NCI-H1417 (cell line): Measurements from ENCODE around the gene SEC61A1.

Source experiments
- DNase-seq, 3 experiments: peaks; one replicate each; lab custom pipeline; 2025; lab: John Stamatoyannopoulos, UW

The SEC61A1 gene

DNA sequence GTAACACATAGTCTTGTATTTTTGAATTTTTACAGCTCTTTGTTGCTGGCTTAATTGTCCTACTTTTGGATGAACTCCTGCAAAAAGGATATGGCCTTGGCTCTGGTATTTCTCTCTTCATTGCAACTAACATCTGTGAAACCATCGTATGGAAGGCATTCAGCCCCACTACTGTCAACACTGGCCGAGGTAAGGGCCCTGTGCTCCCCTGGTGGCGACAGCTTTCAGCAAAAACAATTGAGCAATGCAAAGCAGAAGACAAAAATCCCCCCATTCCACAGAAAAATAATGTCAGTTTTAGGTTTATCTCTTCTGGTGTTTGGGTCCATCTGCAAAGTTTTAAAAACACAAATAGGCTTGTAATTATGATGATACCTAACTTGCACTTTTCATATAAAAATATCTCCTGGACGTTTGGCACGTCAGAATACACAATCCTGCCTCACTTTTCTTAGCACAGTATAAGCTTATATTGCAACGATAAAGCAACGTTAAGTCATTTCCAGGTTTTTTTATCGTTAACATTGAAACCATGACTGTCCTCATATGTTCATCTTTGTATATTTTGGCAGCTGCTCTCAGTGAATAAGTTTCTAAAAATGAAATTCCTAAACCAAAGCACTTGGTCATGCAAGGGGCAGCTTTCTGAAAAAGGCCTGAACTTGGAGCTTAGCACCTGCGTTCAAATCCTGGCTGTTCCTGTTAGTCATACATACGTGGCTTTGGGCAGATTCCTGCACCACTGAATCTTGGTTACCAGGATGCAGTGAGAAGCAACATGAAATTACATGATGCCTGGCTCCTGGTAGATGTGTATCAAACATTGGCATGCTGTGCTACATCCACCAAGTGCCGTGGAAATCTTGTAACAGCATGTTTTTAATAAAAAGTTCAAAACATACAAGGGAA, 8.5 kb downstream of the SEC61A1 start:
- DNase-seq, result no peak

DNA sequence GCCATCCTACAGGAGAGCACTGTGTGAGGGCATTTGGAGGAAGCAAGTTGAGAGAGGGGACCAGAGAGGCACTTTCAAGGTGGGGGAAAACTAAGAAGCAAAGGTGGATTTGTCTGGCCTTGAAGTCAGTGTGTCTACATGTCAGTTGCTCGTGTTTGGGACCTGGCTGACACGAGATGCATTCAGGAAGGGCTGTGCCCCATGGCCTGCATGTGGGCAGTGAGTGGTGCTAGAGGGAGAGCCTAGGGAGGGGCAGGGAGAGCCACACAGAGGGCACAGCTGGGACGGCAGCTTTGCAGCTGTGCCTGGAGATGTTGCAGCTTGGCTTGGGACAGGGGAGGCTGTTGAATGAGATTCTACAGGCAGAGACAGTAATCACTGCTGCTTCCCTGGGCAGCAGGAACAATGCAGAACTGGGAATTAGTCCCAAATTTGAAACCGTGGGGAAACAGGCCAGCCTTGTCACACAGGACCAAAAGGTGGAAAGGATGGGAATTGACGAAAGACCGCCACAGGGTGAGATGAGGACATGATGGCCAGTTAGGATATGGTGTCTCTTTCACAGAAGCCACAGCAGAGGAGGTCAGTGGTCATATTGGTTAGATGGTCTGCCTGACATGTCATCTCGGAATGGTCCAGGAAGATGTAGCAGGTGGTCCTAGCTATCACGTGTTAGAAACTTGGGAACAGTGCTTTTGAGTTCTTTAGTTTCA, 10.0 kb downstream of the SEC61A1 start:
- no peak for DNase-seq

DNA sequence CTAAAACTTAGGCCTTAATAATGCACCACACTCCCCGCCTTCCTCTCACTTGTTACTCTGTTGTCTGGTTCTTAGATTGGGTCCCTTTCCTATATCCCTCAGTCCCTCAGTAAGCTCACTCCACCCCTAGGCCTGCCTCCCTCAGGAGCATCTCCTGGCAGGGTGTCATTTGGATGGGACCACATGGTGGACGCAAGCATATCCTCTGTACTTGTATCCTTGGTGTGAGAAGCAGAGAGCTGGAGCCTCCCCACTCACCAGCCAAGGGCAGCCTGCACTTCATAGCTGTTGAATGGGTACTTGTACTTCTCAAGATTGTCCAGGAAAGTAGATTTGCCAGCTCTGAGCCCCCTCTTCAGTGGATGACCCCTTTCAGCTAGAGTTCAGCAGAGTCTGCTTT, 11.6 kb downstream of the SEC61A1 start:
- DNase-seq, result no peak

DNA sequence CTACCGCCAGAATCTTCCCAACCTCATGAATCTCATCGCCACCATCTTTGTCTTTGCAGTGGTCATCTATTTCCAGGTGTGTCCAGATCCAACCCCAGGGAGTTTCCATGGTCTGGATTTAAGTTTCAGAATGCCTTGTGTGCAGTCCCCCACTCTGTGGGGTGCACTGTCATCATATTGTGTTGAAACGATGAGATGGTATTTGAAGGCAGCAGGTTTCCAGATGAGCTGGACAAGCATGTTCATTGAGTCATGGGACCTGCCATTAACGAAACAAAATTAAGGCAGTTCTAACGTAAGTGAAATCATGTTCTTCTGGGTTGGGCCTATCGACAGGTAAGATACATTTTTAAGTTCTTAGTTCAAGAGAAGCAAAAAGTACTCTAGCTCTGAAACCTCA, 12.7 kb downstream of the SEC61A1 start:
- DNase-seq, result no peak

DNA sequence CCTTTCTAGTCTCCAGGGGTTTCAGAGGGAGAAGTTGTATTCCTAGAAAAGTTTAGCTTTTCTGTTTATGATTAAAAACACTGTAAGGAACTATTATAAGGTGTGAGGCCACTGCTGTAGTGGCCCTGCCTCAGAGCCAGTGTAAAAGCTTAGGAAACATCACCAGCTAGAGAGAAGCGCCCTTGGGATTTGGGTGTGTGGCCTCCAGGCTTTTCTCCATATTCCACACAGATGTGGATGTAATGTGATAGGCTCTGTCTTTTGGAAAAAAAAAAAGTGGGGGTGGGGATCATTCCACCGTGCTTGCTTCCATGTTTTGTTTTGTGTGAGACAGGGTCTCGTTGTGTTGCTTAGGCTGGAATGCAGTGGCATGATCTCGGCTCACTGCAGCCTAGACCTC, 13.9 kb downstream of the SEC61A1 start:
- DNase-seq, result no peak

DNA sequence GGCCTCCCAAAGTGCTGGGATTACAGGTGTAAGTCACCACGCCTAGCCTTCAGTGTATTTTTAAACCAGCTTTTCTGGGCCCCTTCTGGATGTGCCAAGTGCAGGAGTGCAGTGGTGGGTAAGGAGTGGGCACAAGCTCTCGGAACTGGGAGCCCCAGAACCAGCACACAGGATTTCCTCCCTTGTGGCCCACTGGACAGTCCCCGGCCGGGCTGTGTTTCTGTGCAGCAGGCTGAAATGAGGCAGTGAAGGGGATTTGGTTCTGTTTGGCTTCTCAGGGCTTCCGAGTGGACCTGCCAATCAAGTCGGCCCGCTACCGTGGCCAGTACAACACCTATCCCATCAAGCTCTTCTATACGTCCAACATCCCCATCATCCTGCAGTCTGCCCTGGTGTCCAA, 14.4 kb downstream of the SEC61A1 start:
- no peak for DNase-seq

DNA sequence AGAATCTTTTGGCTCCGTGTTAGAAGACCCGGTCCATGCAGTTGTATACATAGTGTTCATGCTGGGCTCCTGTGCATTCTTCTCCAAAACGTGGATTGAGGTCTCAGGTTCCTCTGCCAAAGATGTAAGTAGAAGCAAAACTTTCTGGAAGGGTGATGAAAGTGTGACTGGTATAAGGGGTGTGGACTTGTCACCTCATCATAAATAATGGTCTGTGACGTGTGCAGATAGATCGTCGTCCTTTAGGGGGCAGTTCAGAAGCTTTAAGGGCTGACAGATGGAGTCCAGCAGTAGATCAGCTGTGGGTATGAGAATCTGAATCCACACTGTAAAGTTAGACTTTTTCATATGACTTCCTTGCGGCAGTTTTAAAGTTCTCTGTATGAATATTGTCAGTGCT, 15.3 kb downstream of the SEC61A1 start:
- no peak for DNase-seq

DNA sequence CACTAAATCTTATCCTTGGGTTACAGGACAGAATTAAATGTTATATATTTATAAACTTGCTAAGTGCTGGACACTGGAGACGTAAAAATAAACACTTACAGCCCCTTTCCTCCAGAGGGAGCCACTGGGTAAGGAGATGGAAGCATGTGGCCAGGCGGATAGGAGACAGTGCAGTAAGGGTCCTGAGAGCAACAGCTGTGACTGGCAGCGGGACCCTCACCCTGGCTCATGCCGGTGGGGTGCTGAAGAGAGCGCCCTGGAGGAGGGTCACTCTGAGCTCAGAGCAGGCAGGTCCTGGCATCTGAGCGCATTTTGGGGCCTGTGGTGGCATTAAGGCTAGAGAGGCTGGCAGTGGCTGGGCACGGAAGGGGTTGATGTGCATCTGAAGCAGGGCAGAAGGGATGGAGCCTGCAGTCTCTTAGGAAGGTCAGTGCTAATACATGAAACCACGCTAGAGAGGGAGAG, 16.0 kb downstream of the SEC61A1 start:
- peak in 2 of 3 experiments; percentile 23 to 73 for DNase-seq

DNA sequence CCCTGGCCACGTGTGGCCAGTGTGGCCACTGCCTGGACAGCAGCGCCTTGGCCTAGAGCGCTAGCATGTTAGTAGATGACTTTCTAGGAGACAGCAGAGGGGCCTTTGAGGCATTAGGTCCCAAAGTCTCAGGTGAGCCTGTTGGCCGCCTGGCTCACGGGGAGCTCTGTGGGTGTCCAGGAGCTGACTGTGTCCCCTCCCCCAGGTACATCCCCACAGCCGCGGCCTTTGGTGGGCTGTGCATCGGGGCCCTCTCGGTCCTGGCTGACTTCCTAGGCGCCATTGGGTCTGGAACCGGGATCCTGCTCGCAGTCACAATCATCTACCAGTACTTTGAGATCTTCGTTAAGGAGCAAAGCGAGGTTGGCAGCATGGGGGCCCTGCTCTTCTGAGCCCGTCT, 17.0 kb downstream of the SEC61A1 start:
- no peak for DNase-seq

DNA sequence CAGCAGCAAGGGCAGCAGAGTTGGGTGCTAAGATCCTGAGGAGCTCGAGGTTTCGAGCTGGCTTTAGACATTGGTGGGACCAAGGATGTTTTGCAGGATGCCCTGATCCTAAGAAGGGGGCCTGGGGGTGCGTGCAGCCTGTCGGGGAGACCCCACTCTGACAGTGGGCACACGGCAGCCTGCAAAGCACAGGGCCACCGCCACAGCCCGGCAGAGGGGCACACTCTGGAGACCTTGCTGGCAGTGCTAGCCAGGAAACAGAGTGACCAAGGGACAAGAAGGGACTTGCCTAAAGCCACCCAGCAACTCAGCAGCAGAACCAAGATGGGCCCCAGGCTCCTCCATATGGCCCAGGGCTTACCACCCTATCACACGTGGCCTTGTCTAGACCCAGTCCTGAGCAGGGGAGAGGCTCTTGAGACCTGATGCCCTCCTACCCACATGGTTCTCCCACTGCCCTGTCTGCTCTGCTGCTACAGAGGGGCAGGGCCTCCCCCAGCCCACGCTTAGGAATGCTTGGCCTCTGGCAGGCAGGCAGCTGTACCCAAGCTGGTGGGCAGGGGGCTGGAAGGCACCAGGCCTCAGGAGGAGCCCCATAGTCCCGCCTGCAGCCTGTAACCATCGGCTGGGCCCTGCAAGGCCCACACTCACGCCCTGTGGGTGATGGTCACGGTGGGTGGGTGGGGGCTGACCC, 18.8 kb downstream of the SEC61A1 start:
- no peak for DNase-seq

DNA sequence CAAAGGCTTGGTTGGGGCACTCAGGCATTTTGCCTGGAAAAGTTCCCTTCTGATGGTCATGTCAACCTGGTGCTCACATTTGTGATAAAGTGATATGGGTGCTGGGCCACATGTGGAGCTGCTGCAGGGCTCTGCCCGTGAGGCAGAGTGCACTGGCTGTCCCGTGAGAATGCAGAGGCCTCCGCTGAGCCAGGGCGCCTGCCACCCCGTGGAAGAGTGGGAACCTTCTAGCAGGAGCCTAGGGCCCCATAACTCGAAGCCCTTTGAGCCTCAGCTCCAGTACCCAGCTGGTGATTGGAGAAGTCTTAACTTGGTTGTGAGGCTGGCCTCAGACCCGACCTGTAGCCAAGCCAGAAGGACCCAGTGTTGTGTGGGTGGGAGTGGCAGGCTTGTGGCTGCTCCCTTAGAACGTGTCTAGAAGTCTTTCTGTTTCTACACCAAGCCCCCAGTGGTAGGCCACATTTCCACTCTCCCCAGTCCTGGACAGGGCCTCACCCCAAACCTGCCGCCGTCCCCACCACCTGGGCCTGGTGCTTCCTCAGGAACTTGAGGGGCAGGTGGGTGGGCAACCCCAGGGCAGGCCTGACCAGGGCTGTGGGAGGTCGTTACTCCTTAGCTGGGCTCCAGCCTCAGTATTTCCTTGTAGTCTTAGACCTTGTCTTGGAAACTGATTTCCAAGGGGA, 19.7 kb downstream of the SEC61A1 start:
- DNase-seq, result no peak

DNA sequence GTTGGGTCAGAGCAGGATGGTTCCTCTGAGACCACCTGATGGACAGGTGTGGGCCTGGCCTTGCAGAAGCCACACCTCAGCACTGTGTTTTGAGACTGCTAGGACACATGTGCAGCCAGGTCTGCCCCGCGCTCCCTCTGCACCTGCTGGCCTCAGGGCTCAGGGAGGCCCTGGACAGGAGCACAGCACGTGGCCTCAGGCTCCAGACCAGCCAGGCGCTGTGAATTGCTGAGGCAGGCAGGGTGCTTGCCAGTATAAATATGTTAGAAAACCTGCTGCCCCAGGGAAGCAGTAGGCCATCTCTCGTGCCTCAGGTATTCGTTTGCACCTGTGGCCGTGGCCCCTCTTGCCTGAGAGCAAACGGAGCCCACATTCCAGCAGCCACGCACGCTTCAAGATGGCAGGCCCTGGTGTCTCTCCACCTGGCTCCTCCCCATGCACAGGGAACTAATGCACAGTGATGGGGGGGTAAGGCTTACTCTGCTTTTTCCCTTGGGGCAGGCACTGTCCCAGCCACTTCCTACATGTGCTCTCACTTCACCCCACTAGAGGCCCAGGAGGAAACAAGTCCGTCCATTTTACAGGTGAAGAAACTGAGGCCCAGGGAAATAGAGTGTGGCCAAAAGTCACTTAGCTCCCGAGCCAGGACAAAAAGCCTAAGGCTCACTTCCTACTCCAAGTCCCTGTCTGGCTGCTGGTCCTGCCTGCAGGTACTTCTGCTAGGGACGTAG, 20.4 kb downstream of the SEC61A1 start:
- DNase-seq, result no peak

DNA sequence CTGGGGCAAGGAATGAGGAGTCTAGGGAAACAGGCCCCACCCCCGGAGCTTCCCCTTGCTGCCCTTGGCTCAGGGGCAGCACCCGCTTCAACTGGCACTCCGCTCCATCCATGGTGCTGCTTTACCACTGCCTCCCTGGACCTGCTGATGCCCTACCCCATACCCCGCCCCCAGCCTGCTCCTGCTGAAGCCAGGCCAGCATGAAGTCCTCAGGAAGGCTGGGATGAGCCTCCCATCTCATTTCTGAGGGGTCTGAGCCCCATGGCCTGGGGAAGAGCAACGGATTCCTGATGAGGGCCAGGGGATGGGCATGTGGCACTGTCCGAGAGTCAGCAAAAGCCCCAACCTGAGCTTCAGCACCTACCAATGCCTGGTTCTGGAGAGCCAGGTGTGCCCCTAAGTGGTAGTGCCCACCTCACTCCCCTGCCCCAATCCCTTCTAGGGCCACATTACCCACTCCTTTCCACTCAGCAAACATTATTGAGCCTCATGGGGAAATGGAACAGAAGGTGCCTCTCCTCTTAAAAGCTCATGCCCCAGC, 21.0 kb downstream of the SEC61A1 start:
- no peak for DNase-seq

DNA sequence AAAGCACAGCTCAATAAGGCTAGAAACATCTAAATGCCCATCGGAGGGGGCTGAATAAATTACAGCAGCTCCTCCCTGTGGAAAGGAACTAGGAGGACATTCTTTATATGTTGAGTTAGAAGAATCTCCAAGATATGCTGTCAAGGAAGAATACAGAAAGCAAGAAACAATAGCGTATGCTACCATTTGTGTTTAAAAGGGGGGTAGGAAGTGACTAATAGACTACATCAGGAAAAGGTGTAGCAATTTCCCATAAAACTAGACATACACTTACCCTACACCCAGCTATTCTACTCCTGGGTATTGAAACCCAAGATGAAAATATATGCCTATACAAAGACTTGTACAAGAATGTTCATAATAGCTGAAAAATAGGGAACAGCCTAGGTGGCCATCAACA, 21.6 kb downstream of the SEC61A1 start:
- no peak for DNase-seq

DNA sequence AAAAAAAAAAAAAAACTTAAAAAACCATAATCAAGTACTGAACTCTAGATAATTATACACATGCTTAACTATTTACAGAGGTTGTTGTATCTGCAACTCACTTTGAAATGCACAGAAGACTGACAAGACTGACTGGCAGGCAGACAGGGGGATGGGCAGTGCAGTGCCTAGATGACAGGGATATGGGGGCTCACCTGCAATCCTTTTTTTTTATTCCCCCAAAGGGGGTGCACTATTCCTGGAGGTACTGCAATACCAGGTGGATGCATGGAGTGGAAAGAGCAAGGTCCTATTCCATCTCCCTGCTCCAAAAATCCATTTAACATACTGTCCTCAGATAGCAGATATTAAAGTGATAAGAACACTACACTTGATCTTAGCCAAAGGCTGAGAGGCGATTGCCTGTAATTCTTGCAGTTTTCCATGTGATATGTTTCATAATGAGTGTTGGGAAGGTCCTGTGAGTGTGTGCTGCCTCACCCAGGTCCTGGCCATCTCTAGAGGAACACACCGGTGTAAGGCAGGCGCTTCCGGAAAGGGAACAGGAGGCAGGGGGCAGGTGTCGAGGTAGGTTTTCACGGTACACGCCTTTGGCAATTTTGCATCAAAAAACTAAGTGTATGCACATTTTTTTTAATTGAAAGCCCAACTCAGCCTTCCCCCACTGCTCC, 22.7 kb downstream of the SEC61A1 start:
- no peak for DNase-seq

DNA sequence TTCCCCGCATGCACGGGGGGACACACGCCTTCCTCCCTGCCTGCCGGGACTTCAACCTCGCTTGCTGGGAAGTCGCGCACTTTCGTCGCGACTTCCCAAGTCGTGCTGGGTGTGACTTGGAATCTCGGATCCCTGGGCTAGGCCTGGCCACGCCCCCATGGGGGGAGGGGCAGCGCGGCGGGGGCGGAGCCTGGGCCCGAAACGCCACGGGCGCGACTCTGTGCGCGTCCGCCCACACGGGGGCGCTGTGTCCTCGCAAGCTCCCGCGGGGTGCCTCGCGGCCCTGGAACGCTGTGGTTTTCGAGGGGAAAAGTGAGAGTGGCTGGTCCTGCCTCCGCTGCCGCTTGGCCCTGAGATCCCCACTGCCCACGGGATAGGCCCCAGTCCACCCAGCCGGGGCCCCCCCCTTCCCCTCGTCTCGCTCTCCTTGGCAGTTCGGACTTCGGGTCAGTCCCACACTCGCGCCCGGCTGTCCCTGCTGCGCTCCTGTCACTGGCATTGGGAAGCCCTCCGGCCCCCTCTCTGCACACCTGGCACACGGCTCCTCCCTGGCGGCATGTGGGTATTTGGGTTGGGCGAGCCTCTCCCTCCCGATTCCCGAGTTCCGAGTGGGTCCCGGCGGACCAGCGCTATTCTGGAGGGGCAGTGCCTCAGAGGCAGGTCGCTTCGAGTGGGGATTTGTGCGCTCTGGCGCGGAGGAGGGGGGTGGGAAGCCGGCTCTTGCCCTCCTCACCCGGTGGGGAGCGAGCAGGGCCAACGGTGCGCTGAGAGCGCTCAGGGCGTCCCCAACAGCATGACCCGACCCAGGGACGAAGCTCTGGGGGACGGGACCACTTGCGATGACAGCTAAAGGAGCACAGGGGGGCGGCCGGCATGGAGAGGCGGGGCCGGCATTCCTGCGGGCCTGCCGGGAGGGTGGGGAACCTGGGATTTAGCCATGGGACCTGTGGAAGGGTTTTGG, 23.6 kb downstream of the SEC61A1 start:
- peak; percentile 92 to 97 (median 96) for DNase-seq

DNA sequence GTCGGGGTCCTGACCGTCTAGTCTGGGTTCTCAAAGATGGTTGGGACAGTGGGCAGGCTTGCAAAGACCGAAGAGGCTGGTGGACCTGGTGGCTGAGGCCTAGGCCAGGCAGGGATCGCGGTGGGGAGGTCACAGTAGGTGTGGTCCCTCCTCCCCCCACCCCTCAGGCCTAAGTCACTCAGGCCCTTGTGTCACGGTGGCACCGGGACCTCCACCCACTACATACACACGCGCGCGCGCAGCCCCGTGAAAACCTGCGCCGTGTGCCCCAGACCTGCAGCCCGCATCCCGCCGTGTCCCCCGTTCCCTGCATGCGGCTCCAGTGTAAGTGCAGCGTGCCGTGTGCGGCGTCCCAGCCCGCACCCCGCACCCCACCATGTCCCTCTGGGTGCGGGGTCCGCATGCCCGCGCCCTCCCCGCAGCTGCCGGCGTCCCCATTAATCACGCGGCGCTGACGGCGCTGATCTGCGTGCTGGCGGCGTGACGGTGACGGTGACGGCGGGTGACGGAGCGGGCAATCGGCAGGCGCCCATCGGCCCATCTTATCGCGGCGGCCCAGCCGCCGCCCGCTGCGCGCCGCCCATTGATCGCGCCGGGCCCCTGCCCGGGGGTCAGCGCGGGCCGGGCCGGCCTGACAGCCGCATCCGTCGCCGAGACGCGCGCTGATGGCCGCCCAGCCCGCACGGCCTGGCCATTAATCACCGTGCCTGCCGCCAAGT, 24.4 kb downstream of the SEC61A1 start:
- peak; percentile 26 to 69 (median 63) for DNase-seq

DNA sequence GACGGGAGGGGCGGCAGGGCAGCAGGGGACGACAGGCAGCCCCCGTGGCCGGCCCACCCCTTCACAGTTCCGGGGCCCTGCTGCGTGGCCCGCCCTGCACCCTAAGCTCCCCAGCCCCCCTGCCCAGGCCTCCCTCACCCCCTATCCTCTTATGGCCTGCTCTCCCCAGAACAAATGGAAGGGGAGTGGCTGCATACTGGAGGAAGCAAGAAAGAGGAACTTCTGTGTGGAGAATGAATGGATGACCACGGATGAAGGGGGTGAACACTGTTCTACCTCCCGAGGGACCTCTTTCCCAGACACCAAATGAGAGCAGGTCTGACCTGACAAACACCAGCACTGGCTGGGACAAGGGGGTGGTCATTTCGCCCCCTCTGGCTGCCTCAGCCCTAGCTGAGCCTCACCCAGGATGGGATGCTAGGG, 25.0 kb downstream of the SEC61A1 start:
- DNase-seq, result peak in 1 of 3 experiments; percentile 62

DNA sequence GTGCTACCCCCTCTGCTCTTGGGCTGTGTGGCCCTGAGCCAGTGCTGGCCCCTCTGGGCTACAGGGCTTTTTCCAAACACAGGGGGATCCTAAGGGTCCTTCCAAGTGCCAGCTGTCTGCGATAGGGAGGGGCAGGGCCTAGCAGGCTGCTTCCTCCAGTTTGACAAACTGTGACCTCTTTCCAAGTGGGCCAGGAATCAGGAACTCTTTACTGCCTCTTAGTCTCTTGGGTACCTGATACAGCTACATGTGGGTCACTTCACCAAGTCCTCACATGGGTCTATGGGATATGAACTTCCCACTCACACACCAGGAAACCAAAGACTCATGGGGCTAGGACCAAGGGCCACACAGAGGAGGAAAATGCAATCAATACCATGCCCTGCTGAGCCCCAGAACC, 25.4 kb downstream of the SEC61A1 start:
- no peak for DNase-seq
